K562 (cell line): ENCODE results near the gene PRIM1. TPM values are rescaled to one million over a fixed set of nuclear protein-coding genes. Genes with fewer than 3 reads are reported as not detected.

Experiments
- BCOR ChIP-seq: fragments of 450-650 bp; IDR thresholded peaks from 2 replicates; pipeline ENCODE4 v1.6.1; 2016
- ERF ChIP-seq: fragments of 450-650 bp; formaldehyde crosslinking; IDR thresholded peaks from 2 replicates; pipeline ENCODE4 v1.4.0; 2020; ENCODE audit warnings: mild to moderate bottlenecking, mixed read lengths
- ESRRA ChIP-seq: fragments of 450-650 bp; IDR thresholded peaks from 2 replicates; pipeline ENCODE4 v1.6.1; 2014; ENCODE audit warnings: low read depth, mild to moderate bottlenecking, moderate library complexity, borderline replicate concordance
- HNRNPLL ChIP-seq: fragments of 200-400 bp; formaldehyde crosslinking; IDR thresholded peaks from 2 replicates; pipeline ENCODE4 v1.6.1; 2017; ENCODE audit warnings: low read length, low read depth, mild to moderate bottlenecking; ENCODE audit not compliant: poor library complexity, severe bottlenecking
- KLF16 ChIP-seq: IDR thresholded peaks from 2 replicates; pipeline ENCODE4 v1.6.1; 2016; ENCODE audit warnings: antibody characterized with exemption
- NFXL1 ChIP-seq: fragments of 450-650 bp; formaldehyde crosslinking; IDR thresholded peaks from 2 replicates; pipeline ENCODE4 v1.4.0; 2021; ENCODE audit warnings: mild to moderate bottlenecking
- SMARCA5 ChIP-seq: fragments of 450-650 bp; IDR thresholded peaks from 2 replicates; pipeline ENCODE4 v1.6.1; 2016
- ZNF217 ChIP-seq: sonication (generic); formaldehyde crosslinking; IDR thresholded peaks from 2 replicates; pipeline ENCODE4 v1.8.0; 2022; ENCODE audit warnings: mild to moderate bottlenecking, missing genetic modification reagents
- ZNF316 ChIP-seq: fragments of 450-650 bp; IDR thresholded peaks from 2 replicates; pipeline ENCODE4 v1.6.1; 2016
- ZNF586 ChIP-seq: fragments of 450-650 bp; formaldehyde crosslinking; conservative IDR thresholded peaks from 2 replicates; pipeline ENCODE4 v1.4.0; 2020; ENCODE audit warnings: mild to moderate bottlenecking, moderate library complexity
- polyA plus RNA-seq, 8 experiments: library from polyadenylated mRNA; depleted of rRNA in 4 of 8; stranded (reverse) in 5 of 8; unstranded in 3 of 8; fragments of >200 nt; fragmentation: Nextera tagmentation in 2 of 8; fragmentation: Illumina TruSeq in 1 of 8; extraction: Ambion mirVana in 2 of 8; extraction: Trizol in 1 of 8; gene quantifications; 2 replicates each; pipeline versions ENCODE4 v1.2.1 to v1.2.3, GENCODE V29; 2011 to 2014; ENCODE audit warnings: inconsistent platforms in 1 of 8, missing spikeins in 1 of 8
- total RNA-seq, 7 experiments: library from RNA; depleted of rRNA in 6 of 7; stranded (reverse); fragments of >200 nt in 6 of 7; fragmentation: Illumina TruSeq in 2 of 7; extraction: Trizol in 2 of 7; gene quantifications; 2 replicates each; pipeline versions ENCODE4 v1.2.1 to v1.2.3, GENCODE V29; 2011 to 2021; ENCODE audit warnings: low replicate concordance in 1 of 7
- TF ChIP-seq, protein P1 (sequence below): fragments of 450-650 bp; formaldehyde crosslinking; IDR thresholded peaks from 2 replicates; pipeline ENCODE4 v1.4.0; 2020; ENCODE audit warnings: mild to moderate bottlenecking, moderate library complexity
- TF ChIP-seq, protein P2 (sequence below): fragments of 250-450 bp; sonication (Bioruptor Pico); IDR thresholded peaks from 2 replicates; pipeline ENCODE4 v1.8.0; 2021; ENCODE audit warnings: mild to moderate bottlenecking, moderate library complexity
- TF ChIP-seq, protein P3 (sequence below): fragments of 250-450 bp; sonication (Bioruptor Pico); IDR thresholded peaks from 2 replicates; pipeline ENCODE4 v1.4.0; 2020; ENCODE audit warnings: mild to moderate bottlenecking, moderate library complexity
- TF ChIP-seq, protein P4 (sequence below): fragments of 450-650 bp; formaldehyde crosslinking; IDR thresholded peaks from 2 replicates; pipeline ENCODE4 v1.4.0; 2020; ENCODE audit warnings: mild to moderate bottlenecking
- TF ChIP-seq, protein P5 (sequence below): IDR thresholded peaks from 3 replicates; pipeline ENCODE4 v1.6.1; 2011; ENCODE audit warnings: borderline replicate concordance, mild to moderate bottlenecking, moderate library complexity; ENCODE audit not compliant: insufficient read length; ENCODE audit errors: extremely low read depth
- TF ChIP-seq, protein P6 (sequence below): fragments of 250-450 bp; sonication (Bioruptor Pico); IDR thresholded peaks from 2 replicates; pipeline ENCODE4 v1.8.0; 2022; ENCODE audit warnings: moderate library complexity, mild to moderate bottlenecking, inconsistent platforms

The PRIM1 gene
- total and polyA plus RNA-seq, 9 of the 15 experiments (the other 6 are each of a cell fraction or from before 2014, with no cell fraction given): 67.2 to 179 (median 140) TPM

DNA sequence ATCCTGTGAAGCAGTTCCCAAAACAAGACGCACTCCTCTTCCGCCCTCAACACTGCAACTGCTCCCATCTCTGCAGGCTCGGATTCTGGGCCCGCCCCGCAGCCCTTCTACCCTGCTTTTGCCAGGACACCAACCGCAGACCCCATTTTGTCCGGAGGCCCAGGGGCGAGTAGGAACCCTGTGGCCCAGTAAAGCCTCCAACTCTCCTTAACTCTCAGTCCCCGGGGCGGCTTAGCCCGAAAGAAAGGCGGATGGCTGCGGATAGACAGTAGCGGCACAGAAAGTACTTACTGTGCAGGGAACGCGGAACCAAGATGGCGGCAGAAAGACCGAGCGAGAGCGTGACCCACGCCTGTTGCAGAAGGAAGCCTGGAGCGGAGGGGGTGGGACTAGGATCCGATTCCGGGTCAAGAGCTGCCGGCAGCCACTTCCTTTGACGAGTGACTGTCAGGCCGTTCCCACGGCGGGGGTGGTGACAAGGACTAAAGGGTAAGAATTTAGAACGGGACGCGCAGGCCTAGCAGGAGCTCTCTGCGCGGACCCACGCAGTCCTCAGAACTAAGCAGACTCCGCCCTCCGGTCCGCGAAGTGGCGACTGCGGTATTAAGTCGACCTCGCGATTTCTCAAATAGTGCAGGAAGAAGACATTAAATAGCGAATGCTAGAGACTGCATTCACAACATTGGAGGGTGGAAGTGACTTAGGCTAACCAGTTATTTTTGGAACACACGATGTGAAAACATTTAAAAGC, 27.0 kb downstream of the PRIM1 start, which contains the start of gene NACA (continued):
- TF ChIP-seq, protein P1, sequence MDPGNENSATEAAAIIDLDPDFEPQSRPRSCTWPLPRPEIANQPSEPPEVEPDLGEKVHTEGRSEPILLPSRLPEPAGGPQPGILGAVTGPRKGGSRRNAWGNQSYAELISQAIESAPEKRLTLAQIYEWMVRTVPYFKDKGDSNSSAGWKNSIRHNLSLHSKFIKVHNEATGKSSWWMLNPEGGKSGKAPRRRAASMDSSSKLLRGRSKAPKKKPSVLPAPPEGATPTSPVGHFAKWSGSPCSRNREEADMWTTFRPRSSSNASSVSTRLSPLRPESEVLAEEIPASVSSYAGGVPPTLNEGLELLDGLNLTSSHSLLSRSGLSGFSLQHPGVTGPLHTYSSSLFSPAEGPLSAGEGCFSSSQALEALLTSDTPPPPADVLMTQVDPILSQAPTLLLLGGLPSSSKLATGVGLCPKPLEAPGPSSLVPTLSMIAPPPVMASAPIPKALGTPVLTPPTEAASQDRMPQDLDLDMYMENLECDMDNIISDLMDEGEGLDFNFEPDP (CRISPR knock-in tag): no peak
- TF ChIP-seq ESRRA (peak; percentile 86), NFXL1 (CRISPR knock-in tag) (no peak), ZNF316 (no peak; the same call in 1 of the 2 replicates), ERF (CRISPR knock-in tag) (peak; percentile 86), ZNF217 (CRISPR knock-in tag) (no peak), SMARCA5 (no peak), BCOR (peak; percentile 34), HNRNPLL (peak; percentile 74), ZNF586 (no peak), KLF16 (no peak)
- TF ChIP-seq, protein P2, sequence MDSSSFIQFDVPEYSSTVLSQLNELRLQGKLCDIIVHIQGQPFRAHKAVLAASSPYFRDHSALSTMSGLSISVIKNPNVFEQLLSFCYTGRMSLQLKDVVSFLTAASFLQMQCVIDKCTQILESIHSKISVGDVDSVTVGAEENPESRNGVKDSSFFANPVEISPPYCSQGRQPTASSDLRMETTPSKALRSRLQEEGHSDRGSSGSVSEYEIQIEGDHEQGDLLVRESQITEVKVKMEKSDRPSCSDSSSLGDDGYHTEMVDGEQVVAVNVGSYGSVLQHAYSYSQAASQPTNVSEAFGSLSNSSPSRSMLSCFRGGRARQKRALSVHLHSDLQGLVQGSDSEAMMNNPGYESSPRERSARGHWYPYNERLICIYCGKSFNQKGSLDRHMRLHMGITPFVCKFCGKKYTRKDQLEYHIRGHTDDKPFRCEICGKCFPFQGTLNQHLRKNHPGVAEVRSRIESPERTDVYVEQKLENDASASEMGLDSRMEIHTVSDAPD (CRISPR knock-in tag): no peak
- TF ChIP-seq, protein P3, sequence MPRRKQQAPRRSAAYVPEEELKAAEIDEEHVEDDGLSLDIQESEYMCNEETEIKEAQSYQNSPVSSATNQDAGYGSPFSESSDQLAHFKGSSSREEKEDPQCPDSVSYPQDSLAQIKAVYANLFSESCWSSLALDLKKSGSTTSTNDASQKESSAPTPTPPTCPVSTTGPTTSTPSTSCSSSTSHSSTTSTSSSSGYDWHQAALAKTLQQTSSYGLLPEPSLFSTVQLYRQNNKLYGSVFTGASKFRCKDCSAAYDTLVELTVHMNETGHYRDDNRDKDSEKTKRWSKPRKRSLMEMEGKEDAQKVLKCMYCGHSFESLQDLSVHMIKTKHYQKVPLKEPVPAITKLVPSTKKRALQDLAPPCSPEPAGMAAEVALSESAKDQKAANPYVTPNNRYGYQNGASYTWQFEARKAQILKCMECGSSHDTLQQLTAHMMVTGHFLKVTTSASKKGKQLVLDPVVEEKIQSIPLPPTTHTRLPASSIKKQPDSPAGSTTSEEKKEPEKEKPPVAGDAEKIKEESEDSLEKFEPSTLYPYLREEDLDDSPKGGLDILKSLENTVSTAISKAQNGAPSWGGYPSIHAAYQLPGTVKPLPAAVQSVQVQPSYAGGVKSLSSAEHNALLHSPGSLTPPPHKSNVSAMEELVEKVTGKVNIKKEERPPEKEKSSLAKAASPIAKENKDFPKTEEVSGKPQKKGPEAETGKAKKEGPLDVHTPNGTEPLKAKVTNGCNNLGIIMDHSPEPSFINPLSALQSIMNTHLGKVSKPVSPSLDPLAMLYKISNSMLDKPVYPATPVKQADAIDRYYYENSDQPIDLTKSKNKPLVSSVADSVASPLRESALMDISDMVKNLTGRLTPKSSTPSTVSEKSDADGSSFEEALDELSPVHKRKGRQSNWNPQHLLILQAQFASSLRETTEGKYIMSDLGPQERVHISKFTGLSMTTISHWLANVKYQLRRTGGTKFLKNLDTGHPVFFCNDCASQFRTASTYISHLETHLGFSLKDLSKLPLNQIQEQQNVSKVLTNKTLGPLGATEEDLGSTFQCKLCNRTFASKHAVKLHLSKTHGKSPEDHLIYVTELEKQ (CRISPR knock-in tag): no peak
- TF ChIP-seq, protein P4, sequence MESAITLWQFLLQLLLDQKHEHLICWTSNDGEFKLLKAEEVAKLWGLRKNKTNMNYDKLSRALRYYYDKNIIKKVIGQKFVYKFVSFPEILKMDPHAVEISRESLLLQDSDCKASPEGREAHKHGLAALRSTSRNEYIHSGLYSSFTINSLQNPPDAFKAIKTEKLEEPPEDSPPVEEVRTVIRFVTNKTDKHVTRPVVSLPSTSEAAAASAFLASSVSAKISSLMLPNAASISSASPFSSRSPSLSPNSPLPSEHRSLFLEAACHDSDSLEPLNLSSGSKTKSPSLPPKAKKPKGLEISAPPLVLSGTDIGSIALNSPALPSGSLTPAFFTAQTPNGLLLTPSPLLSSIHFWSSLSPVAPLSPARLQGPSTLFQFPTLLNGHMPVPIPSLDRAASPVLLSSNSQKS (CRISPR knock-in tag): no peak
- TF ChIP-seq, protein P5, sequence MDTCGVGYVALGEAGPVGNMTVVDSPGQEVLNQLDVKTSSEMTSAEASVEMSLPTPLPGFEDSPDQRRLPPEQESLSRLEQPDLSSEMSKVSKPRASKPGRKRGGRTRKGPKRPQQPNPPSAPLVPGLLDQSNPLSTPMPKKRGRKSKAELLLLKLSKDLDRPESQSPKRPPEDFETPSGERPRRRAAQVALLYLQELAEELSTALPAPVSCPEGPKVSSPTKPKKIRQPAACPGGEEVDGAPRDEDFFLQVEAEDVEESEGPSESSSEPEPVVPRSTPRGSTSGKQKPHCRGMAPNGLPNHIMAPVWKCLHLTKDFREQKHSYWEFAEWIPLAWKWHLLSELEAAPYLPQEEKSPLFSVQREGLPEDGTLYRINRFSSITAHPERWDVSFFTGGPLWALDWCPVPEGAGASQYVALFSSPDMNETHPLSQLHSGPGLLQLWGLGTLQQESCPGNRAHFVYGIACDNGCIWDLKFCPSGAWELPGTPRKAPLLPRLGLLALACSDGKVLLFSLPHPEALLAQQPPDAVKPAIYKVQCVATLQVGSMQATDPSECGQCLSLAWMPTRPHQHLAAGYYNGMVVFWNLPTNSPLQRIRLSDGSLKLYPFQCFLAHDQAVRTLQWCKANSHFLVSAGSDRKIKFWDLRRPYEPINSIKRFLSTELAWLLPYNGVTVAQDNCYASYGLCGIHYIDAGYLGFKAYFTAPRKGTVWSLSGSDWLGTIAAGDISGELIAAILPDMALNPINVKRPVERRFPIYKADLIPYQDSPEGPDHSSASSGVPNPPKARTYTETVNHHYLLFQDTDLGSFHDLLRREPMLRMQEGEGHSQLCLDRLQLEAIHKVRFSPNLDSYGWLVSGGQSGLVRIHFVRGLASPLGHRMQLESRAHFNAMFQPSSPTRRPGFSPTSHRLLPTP: no peak
- TF ChIP-seq, protein P6, sequence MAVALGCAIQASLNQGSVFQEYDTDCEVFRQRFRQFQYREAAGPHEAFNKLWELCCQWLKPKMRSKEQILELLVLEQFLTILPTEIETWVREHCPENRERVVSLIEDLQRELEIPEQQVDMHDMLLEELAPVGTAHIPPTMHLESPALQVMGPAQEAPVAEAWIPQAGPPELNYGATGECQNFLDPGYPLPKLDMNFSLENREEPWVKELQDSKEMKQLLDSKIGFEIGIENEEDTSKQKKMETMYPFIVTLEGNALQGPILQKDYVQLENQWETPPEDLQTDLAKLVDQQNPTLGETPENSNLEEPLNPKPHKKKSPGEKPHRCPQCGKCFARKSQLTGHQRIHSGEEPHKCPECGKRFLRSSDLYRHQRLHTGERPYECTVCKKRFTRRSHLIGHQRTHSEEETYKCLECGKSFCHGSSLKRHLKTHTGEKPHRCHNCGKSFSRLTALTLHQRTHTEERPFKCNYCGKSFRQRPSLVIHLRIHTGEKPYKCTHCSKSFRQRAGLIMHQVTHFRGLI (CRISPR knock-in tag): no peak
